K562 (cell line): ENCODE results near the gene RBMX. TPM values are rescaled to one million over a fixed set of nuclear protein-coding genes. Genes with fewer than 3 reads are reported as not detected.

Source experiments
- ARNT ChIP-seq, 2 experiments: fragments of 450-650 bp; IDR thresholded peaks; 2 replicates each; pipeline ENCODE4 v1.6.1; 2016; ENCODE audit warnings: mild to moderate bottlenecking in 1 of 2
- HCFC1 ChIP-seq: IDR thresholded peaks from 2 replicates; pipeline ENCODE4 v1.6.1; 2012; ENCODE audit warnings: low read depth, low read length, improper control_type of control experiment
- HSF4 ChIP-seq: fragments of 250-450 bp; sonication (Bioruptor Pico); IDR thresholded peaks from 2 replicates; pipeline ENCODE4 v2.1.2; 2022; ENCODE audit warnings: mild to moderate bottlenecking, moderate library complexity, borderline replicate concordance
- JUN ChIP-seq, 2 experiments: sonication (generic) in 1 of 2; formaldehyde crosslinking in 1 of 2; IDR thresholded peaks; 2 replicates each; pipeline versions ENCODE4 v1.6.1 to v1.8.0; 2012 to 2022; ENCODE audit warnings: borderline replicate concordance in 2 of 2, mild to moderate bottlenecking in 2 of 2, improper control_type of control experiment in 1 of 2, low read depth in 1 of 2, low read length in 1 of 2, missing genetic modification reagents in 1 of 2
- L3MBTL2 ChIP-seq: fragments of 450-650 bp; IDR thresholded peaks from 2 replicates; pipeline ENCODE4 v1.6.1; 2016; ENCODE audit warnings: mild to moderate bottlenecking, moderate library complexity
- LCOR ChIP-seq: sonication (generic); formaldehyde crosslinking; IDR thresholded peaks from 2 replicates; pipeline ENCODE4 v1.8.0; 2022; ENCODE audit warnings: mild to moderate bottlenecking, missing genetic modification reagents
- MCM2 ChIP-seq: fragments of 450-650 bp; IDR thresholded peaks from 2 replicates; pipeline ENCODE4 v1.6.1; 2017; ENCODE audit warnings: low read depth, mild to moderate bottlenecking
- PREB ChIP-seq: sonication (generic); formaldehyde crosslinking; IDR thresholded peaks from 2 replicates; pipeline ENCODE4 v1.8.1; 2023; ENCODE audit warnings: mild to moderate bottlenecking, missing genetic modification reagents
- SMAD1 ChIP-seq: fragments of 150-350 bp; IDR thresholded peaks from 2 replicates; pipeline ENCODE4 v1.6.1; 2014; ENCODE audit warnings: low read length, low read depth; ENCODE audit not compliant: partially characterized antibody
- TCF3 ChIP-seq: sonication (generic); formaldehyde crosslinking; IDR thresholded peaks from 2 replicates; pipeline ENCODE4 v1.4.0; 2020; ENCODE audit warnings: mild to moderate bottlenecking, missing genetic modification reagents
- TCF7L2 ChIP-seq: fragments of 150-350 bp; IDR thresholded peaks from 2 replicates; pipeline ENCODE4 v1.6.1; 2016; ENCODE audit warnings: low read depth, mild to moderate bottlenecking, low read length, moderate library complexity
- ZBED1 ChIP-seq: IDR thresholded peaks from 2 replicates; pipeline ENCODE4 v1.6.1; 2014
- ZBTB7A ChIP-seq: IDR thresholded peaks from 2 replicates; pipeline ENCODE4 v1.6.1; 2011; ENCODE audit warnings: low read depth, mild to moderate bottlenecking, low read length, moderate library complexity, borderline replicate concordance; ENCODE audit not compliant: control insufficient read depth
- ZNF175 ChIP-seq: fragments of 200-800 bp; sonication (Bioruptor generic); IDR thresholded peaks from 2 replicates; pipeline ENCODE4 v1.6.1; 2016; ENCODE audit warnings: low read depth, mild to moderate bottlenecking, missing genetic modification characterization, missing compliant biosample characterization
- ZNF217 ChIP-seq: sonication (generic); formaldehyde crosslinking; IDR thresholded peaks from 2 replicates; pipeline ENCODE4 v1.8.0; 2022; ENCODE audit warnings: mild to moderate bottlenecking, missing genetic modification reagents
- ZNF253 ChIP-seq: fragments of 250-450 bp; sonication (Bioruptor Pico); conservative IDR thresholded peaks from 2 replicates; pipeline ENCODE4 v1.6.1; 2021; ENCODE audit warnings: mild to moderate bottlenecking
- ZNF431 ChIP-seq: sonication (generic); formaldehyde crosslinking; IDR thresholded peaks from 2 replicates; pipeline ENCODE4 v1.8.0; 2022; ENCODE audit warnings: mild to moderate bottlenecking, missing genetic modification reagents
- ZNF589 ChIP-seq: fragments of 200-800 bp; sonication (Bioruptor generic); IDR thresholded peaks from 2 replicates; pipeline ENCODE4 v1.6.1; 2016; ENCODE audit warnings: low read depth, missing genetic modification characterization, missing compliant biosample characterization
- ZNF644 ChIP-seq: fragments of 200-800 bp; sonication (Bioruptor generic); IDR thresholded peaks from 2 replicates; pipeline ENCODE4 v1.6.1; 2016; ENCODE audit warnings: low read depth, missing genetic modification characterization, missing compliant biosample characterization
- polyA plus RNA-seq, 8 experiments: library from polyadenylated mRNA; depleted of rRNA in 4 of 8; stranded (reverse) in 5 of 8; unstranded in 3 of 8; fragments of >200 nt; fragmentation: Nextera tagmentation in 2 of 8; fragmentation: Illumina TruSeq in 1 of 8; extraction: Ambion mirVana in 2 of 8; extraction: Trizol in 1 of 8; gene quantifications; 2 replicates each; pipeline versions ENCODE4 v1.2.1 to v1.2.3, GENCODE V29; 2011 to 2014; ENCODE audit warnings: inconsistent platforms in 1 of 8, missing spikeins in 1 of 8
- total RNA-seq, 7 experiments: library from RNA; depleted of rRNA in 6 of 7; stranded (reverse); fragments of >200 nt in 6 of 7; fragmentation: Illumina TruSeq in 2 of 7; extraction: Trizol in 2 of 7; gene quantifications; 2 replicates each; pipeline versions ENCODE4 v1.2.1 to v1.2.3, GENCODE V29; 2011 to 2021; ENCODE audit warnings: low replicate concordance in 1 of 7
- TF ChIP-seq, protein P1 (sequence below): fragments of 250-450 bp; sonication (Bioruptor Pico); IDR thresholded peaks from 2 replicates; pipeline ENCODE4 v1.4.0; 2020; ENCODE audit warnings: mild to moderate bottlenecking, moderate library complexity, borderline replicate concordance
- TF ChIP-seq, protein P2 (sequence below): IDR thresholded peaks from 2 replicates; pipeline ENCODE4 v1.6.1; 2014; ENCODE audit warnings: antibody characterized with exemption
- TF ChIP-seq, protein P3 (sequence below): fragments of 450-650 bp; conservative IDR thresholded peaks from 2 replicates; pipeline ENCODE4 v1.6.1; 2016; ENCODE audit warnings: missing genetic modification characterization, low read depth, mild to moderate bottlenecking, missing compliant biosample characterization, moderate library complexity

Gene RBMX
- total and polyA plus RNA-seq, 9 of the 15 experiments (the other 6 are each of a cell fraction or from before 2014, with no cell fraction given): 405 to 671 (median 540) TPM

DNA sequence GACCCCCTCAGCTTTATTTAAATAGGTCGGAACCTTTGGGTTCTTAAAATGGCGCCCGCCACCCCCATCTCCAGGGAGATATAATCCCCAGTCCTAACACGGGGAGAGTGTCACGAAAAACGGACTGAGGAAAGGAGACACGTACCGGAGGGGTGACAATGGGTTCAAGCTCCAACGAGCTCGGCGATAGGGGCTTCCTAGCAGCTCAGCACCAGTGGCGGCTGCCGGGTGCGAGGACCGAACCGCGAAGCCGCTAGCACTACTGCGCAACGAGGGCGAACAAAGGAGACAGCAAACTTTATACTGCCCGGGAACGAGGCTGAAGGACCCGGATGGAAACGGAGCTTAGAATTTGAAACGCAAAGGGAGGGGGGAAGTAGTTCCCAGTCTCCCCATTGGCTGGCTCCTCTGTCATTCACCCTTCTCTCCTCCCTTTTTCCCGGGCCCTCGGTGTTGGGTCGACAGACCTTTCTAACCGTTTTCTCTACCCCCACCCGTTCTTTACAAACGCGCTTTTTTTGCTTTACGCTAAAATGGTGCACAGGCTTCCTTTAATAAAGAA is at the start of gene RBMX (continued):
- TF ChIP-seq JUN (IDR thresholded peaks at IDR 0.05; ENCODE audit: borderline replicate concordance, low read depth, low read length): no peak
- no peak for TF ChIP-seq JUN (CRISPR knock-in tag; IDR thresholded peaks at IDR 0.05; ENCODE audit: borderline replicate concordance)
- no peak for TF ChIP-seq TCF3
- no peak for TF ChIP-seq ZNF217 (CRISPR knock-in tag)
- TF ChIP-seq ZNF431 (CRISPR knock-in tag): no peak
- TF ChIP-seq PREB (CRISPR knock-in tag): peak; percentile 25; the same call in 1 of the 2 replicates
- TF ChIP-seq SMAD1: peak; percentile 97
- no peak for TF ChIP-seq HSF4 (CRISPR knock-in tag)
- peak; percentile 73; the same call in 1 of the 2 replicates for TF ChIP-seq ZBED1
- no peak for TF ChIP-seq TCF7L2
- no peak for TF ChIP-seq ARNT (IDR thresholded peaks at IDR 0.05)
- no peak for TF ChIP-seq ZNF253 (CRISPR knock-in tag)
- no peak; the same call in 1 of the 2 replicates for TF ChIP-seq HCFC1
- TF ChIP-seq, protein P1, sequence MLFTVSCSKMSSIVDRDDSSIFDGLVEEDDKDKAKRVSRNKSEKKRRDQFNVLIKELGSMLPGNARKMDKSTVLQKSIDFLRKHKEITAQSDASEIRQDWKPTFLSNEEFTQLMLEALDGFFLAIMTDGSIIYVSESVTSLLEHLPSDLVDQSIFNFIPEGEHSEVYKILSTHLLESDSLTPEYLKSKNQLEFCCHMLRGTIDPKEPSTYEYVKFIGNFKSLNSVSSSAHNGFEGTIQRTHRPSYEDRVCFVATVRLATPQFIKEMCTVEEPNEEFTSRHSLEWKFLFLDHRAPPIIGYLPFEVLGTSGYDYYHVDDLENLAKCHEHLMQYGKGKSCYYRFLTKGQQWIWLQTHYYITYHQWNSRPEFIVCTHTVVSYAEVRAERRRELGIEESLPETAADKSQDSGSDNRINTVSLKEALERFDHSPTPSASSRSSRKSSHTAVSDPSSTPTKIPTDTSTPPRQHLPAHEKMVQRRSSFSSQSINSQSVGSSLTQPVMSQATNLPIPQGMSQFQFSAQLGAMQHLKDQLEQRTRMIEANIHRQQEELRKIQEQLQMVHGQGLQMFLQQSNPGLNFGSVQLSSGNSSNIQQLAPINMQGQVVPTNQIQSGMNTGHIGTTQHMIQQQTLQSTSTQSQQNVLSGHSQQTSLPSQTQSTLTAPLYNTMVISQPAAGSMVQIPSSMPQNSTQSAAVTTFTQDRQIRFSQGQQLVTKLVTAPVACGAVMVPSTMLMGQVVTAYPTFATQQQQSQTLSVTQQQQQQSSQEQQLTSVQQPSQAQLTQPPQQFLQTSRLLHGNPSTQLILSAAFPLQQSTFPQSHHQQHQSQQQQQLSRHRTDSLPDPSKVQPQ: no peak
- no peak for TF ChIP-seq ZNF644 (tag)
- no peak for TF ChIP-seq ZNF589 (CRISPR knock-in tag)
- TF ChIP-seq LCOR: peak; percentile 94
- TF ChIP-seq, protein P2, sequence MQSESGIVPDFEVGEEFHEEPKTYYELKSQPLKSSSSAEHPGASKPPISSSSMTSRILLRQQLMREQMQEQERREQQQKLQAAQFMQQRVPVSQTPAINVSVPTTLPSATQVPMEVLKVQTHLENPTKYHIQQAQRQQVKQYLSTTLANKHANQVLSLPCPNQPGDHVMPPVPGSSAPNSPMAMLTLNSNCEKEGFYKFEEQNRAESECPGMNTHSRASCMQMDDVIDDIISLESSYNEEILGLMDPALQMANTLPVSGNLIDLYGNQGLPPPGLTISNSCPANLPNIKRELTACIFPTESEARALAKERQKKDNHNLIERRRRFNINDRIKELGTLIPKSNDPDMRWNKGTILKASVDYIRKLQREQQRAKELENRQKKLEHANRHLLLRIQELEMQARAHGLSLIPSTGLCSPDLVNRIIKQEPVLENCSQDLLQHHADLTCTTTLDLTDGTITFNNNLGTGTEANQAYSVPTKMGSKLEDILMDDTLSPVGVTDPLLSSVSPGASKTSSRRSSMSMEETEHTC: 0 out of 2 replicates have a peak, but pooled peaks have one; percentile 11
- TF ChIP-seq, protein P3, sequence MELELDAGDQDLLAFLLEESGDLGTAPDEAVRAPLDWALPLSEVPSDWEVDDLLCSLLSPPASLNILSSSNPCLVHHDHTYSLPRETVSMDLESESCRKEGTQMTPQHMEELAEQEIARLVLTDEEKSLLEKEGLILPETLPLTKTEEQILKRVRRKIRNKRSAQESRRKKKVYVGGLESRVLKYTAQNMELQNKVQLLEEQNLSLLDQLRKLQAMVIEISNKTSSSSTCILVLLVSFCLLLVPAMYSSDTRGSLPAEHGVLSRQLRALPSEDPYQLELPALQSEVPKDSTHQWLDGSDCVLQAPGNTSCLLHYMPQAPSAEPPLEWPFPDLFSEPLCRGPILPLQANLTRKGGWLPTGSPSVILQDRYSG (tag): no peak
- peak; percentile 28; the same call in 1 of the 2 replicates for TF ChIP-seq ZBTB7A
- no peak for TF ChIP-seq MCM2
- TF ChIP-seq ZNF175: 0 out of 2 replicates have a peak, but pooled peaks have one; percentile 49
- peak; percentile 59; the same call in 1 of the 2 replicates for TF ChIP-seq L3MBTL2
